HepG2 (cell line): ENCODE results near the gene AMPD2. TPM values are rescaled to one million over a fixed set of nuclear protein-coding genes. Genes with fewer than 3 reads are reported as not detected.

Experiments used
- ATAC-seq: fragments of 200-7000 bp; cut with Tn5 transposase; 3 replicates; pipeline ENCODE4 v1.9.1; 2020; ENCODE audit warnings: mild to moderate bottlenecking, moderate library complexity
- BruUV-seq: library from RNA; stranded (reverse); fragments of 400-500 nt; replicated peaks from 2 replicates; lab custom pipeline; 2021; lab: Mats Ljungman, UMichigan
- CTCF ChIA-PET: fragments of 300-600 bp; formaldehyde crosslinking; extraction: SDS; loops from one replicate; lab custom pipeline; 2021; ENCODE audit warnings: low total read pairs, inconsistent platforms, low intra/inter-chr PET ratio; lab: Yijun Ruan, JAX
- POLR2A ChIA-PET: fragments of 350-600 bp; sonication (Branson Sonifier 250); formaldehyde crosslinking; loops from one replicate; lab custom pipeline; 2020; ENCODE audit warnings: antibody characterized with exemption, inconsistent platforms; lab: Yijun Ruan, JAX
- DNase-seq: peaks from one replicate; pipeline ENCODE4 v3.0.0-alpha.2; 2015; ENCODE audit warnings: low spot score
- FAIRE-seq: peaks from 3 replicates; lab custom pipeline; 2011; peaks lifted over from hg19 to GRCh38; lab: Jason Lieb, UNC
- H2AFZ ChIP-seq: one replicate; pipeline ENCODE4 v1.6.1; 2011; ENCODE audit warnings: low read length, inconsistent platforms
- H3K27ac ChIP-seq: fragments of 300-600 bp; 3 replicates; pipeline ENCODE4 v1.8.0; 2011; ENCODE audit warnings: mixed run types, mild to moderate bottlenecking, mixed read lengths, low read length, inconsistent platforms; ENCODE audit not compliant: insufficient read depth; ENCODE audit errors: extremely low read length
- H3K27me3 ChIP-seq, 2 experiments: fragments of 200-600 bp in 1 of 2; 2 replicates in 1 of 2; 3 replicates in 1 of 2; pipeline versions ENCODE4 v1.6.0 to v1.8.0; 2011; ENCODE audit warnings: low read length in 2 of 2, mild to moderate bottlenecking in 2 of 2, moderate library complexity in 2 of 2, inconsistent platforms in 1 of 2; ENCODE audit not compliant: insufficient read depth in 2 of 2, control insufficient read depth in 1 of 2
- H3K36me3 ChIP-seq, 2 experiments: fragments of 200-600 bp in 1 of 2; replicated peaks in 1 of 2; 2 replicates in 1 of 2; 3 replicates in 1 of 2; pipeline versions ENCODE4 v1.5.1 to v1.8.0; 2011; ENCODE audit warnings: low read length in 2 of 2, inconsistent platforms in 1 of 2; ENCODE audit not compliant: insufficient read depth in 2 of 2, control insufficient read depth in 1 of 2
- H3K4me1 ChIP-seq: 2 replicates; pipeline ENCODE4 v1.5.1; 2012; ENCODE audit warnings: low read length, inconsistent platforms; ENCODE audit not compliant: insufficient read depth
- H3K4me2 ChIP-seq: 2 replicates; pipeline ENCODE4 v1.6.0; 2011; ENCODE audit warnings: low read depth, low read length, inconsistent platforms
- H3K4me3 ChIP-seq, 3 experiments: fragments of 200-600 bp in 1 of 3; sonication (generic), shearing (Covaris generic) in 1 of 3; replicated peaks in 1 of 3; 2 replicates each; pipeline ENCODE4 v1.5.1; 2011 to 2016; ENCODE audit warnings: low read length in 3 of 3, inconsistent platforms in 2 of 3, low read depth in 2 of 3, mild to moderate bottlenecking in 2 of 3, control low read depth in 1 of 3, mixed read lengths in 1 of 3; ENCODE audit not compliant: insufficient read depth in 1 of 3
- H3K79me2 ChIP-seq: one replicate; pipeline ENCODE4 v1.6.1; 2011; ENCODE audit warnings: low read length, inconsistent platforms; ENCODE audit not compliant: insufficient read depth
- H3K9ac ChIP-seq: 2 replicates; pipeline ENCODE4 v1.6.0; 2011; ENCODE audit warnings: mild to moderate bottlenecking, low read depth, low read length, inconsistent platforms; ENCODE audit not compliant: insufficient read depth
- H3K9me3 ChIP-seq: 2 replicates; pipeline ENCODE4 v1.5.1; 2012; ENCODE audit warnings: mild to moderate bottlenecking, low read length
- H4K20me1 ChIP-seq: 2 replicates; pipeline ENCODE4 v1.6.0; 2011; ENCODE audit warnings: inconsistent platforms, mild to moderate bottlenecking, low read length, moderate library complexity; ENCODE audit not compliant: insufficient read depth
- CCDC6 ChIP-seq: sonication (generic); formaldehyde crosslinking; IDR thresholded peaks from 2 replicates; pipeline ENCODE4 v1.8.1; 2022; ENCODE audit warnings: mild to moderate bottlenecking, missing genetic modification reagents, moderate library complexity
- DPF2 ChIP-seq: sonication (generic); formaldehyde crosslinking; IDR thresholded peaks from 2 replicates; pipeline ENCODE4 v1.4.0; 2020; ENCODE audit warnings: mild to moderate bottlenecking, low read depth, missing genetic modification reagents, borderline replicate concordance
- EP300 ChIP-seq, 3 experiments: sonication (generic) in 1 of 3; formaldehyde crosslinking in 1 of 3; IDR thresholded peaks; 2 replicates each; pipeline versions ENCODE4 v1.5.1 to v1.6.1; 2011 to 2020; ENCODE audit warnings: low read depth in 2 of 3, low read length in 2 of 3, borderline replicate concordance in 1 of 3, improper control_type of control experiment in 1 of 3, mild to moderate bottlenecking in 1 of 3, missing genetic modification reagents in 1 of 3, moderate library complexity in 1 of 3
- GFI1 ChIP-seq: sonication (generic); formaldehyde crosslinking; IDR thresholded peaks from 2 replicates; pipeline ENCODE4 v1.5.0; 2020; ENCODE audit warnings: missing genetic modification reagents, mild to moderate bottlenecking, borderline replicate concordance
- NONO ChIP-seq, 2 experiments: fragments of 450-650 bp in 1 of 2; sonication (generic) in 1 of 2; formaldehyde crosslinking in 1 of 2; IDR thresholded peaks in 1 of 2; conservative IDR thresholded peaks in 1 of 2; 2 replicates each; pipeline versions ENCODE4 v1.6.1 to v1.8.0; 2017 to 2022; ENCODE audit warnings: mild to moderate bottlenecking in 1 of 2, missing genetic modification reagents in 1 of 2, moderate library complexity in 1 of 2
- NR2F2 ChIP-seq: IDR thresholded peaks from 2 replicates; pipeline ENCODE4 v1.6.1; 2012; ENCODE audit warnings: low read depth, inconsistent platforms, borderline replicate concordance
- THAP11 ChIP-seq: IDR thresholded peaks from 2 replicates; pipeline ENCODE4 v1.6.1; 2016; ENCODE audit warnings: missing biosample characterization, missing genetic modification reagents
- ZFYVE20 ChIP-seq: sonication (generic); formaldehyde crosslinking; IDR thresholded peaks from 2 replicates; pipeline ENCODE4 v1.8.0; 2023; ENCODE audit warnings: low read depth, mild to moderate bottlenecking, moderate library complexity, missing genetic modification reagents, borderline replicate concordance
- ZNF317 ChIP-seq: sonication (generic); formaldehyde crosslinking; IDR thresholded peaks from 2 replicates; pipeline ENCODE4 v1.5.0; 2020; ENCODE audit warnings: mild to moderate bottlenecking, missing genetic modification reagents
- ZNF503 ChIP-seq: sonication (generic); formaldehyde crosslinking; IDR thresholded peaks from 2 replicates; pipeline ENCODE4 v1.4.0; 2020; ENCODE audit warnings: missing genetic modification reagents
- WGBS: methylation state at CpG from one replicate; pipeline ENCODE4 v1.1.6; 2017; ENCODE audit warnings: low lambda C conversion rate; 5-methylcytosine and 5-hydroxymethylcytosine counted together
- in situ Hi-C: cut with HindIII; loops from 2 replicates; pipeline ENCODE4 v1.10.0; 2017; ENCODE audit warnings: low pct_unique_long_range_greater_than_20kb; ENCODE audit not compliant: extremely low pct_ligation_motif_present
- intact Hi-C: fragments of 100-400 bp; cut with micrococcal nuclease; formaldehyde crosslinking; loops from one replicate; pipeline ENCODE4 v1.10.0; 2022; ENCODE audit not compliant: unreplicated experiment
- polyA plus RNA-seq, 8 experiments: library from polyadenylated mRNA; depleted of rRNA in 3 of 8; stranded (reverse) in 7 of 8; unstranded in 1 of 8; fragments of >200 nt; fragmentation: Illumina TruSeq in 4 of 8; extraction: Trizol in 4 of 8; gene quantifications; 2 replicates each; pipeline versions ENCODE4 v1.2.1 to v1.2.3, GENCODE V29; 2011 to 2016; ENCODE audit warnings: low read depth in 4 of 8, missing spikeins in 1 of 8, mixed read lengths in 1 of 8; ENCODE audit not compliant: insufficient read depth in 1 of 8
- total RNA-seq, 5 experiments: library from RNA; depleted of rRNA; stranded (reverse); fragments of >200 nt; fragmentation: Illumina TruSeq; extraction: Trizol; gene quantifications; 2 replicates each; pipeline ENCODE4 v1.2.3, GENCODE V29; 2016; ENCODE audit warnings: low read depth in 1 of 5
- TF ChIP-seq, protein P1 (sequence below): sonication (generic); formaldehyde crosslinking; IDR thresholded peaks from 2 replicates; pipeline ENCODE4 v1.5.0; 2020; ENCODE audit warnings: missing genetic modification reagents, mild to moderate bottlenecking, borderline replicate concordance
- TF ChIP-seq, protein P2 (sequence below): sonication (generic); formaldehyde crosslinking; IDR thresholded peaks from 2 replicates; pipeline ENCODE4 v1.5.0; 2020; ENCODE audit warnings: missing genetic modification reagents
- TF ChIP-seq, protein P3 (sequence below): sonication (generic); formaldehyde crosslinking; IDR thresholded peaks from 2 replicates; pipeline ENCODE4 v1.5.0; 2020; ENCODE audit warnings: missing genetic modification reagents

Gene AMPD2
- total and polyA plus RNA-seq, 2 of the 13 experiments (the other 11 are each of a cell fraction or from before 2014, with no cell fraction given): 62.3 to 82.0 TPM

DNA sequence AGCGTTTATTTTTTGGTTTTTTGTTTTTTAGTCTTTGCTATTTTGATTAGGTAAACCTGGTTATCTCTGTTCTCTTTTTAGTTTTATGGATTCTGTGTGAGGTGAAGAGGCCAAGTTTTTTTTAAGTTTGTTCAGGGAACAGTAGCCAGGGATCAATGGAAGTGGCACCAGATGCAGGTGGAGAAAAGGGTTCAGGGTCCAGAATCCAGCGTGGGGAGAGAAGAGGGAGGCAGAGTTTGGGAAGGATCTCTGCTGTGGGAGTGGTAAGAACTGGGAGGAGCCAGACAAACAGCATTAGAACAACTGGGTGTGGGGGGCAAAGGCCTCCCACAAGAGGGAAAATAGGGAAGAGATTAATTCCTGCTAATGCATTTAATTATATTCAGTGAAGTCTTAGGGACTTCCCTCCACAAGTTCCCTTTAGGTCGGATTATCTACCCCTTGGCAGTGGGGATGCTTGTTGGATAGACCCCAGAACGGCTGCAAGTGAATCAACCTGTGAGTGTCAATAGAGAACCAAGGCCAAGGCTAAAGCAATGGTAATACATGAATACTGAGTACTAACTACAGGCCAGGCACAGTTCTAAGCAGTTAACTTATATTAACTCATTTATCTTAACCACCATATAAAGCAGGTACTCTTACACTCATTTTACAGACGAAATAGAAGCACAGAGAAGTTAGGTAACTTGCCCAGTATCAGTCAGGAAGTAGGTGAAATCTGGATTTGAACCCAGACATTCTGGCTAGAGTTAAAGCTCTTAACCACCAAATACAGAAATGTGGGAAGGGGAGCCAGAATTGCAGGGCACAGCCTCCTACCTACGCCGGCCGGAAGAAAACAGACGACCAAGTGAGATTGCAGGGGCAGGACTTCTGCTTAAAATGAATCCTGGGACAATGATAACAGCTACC, 719 bp upstream of the AMPD2 start:
- peaks cover 30% of the 10 kb centered on the region for H4K20me1 ChIP-seq
- H3K36me3 ChIP-seq: peaks cover 0 to 7% of the 10 kb centered on the region in 2 experiments; a peak in 2 of 5 replicates
- H2AFZ ChIP-seq: peak overlapping the region; percentile 39
- peak overlapping the region; percentile 71 to 89 (median 80) for H3K4me3 ChIP-seq
- H3K79me2 ChIP-seq: peaks cover 45% of the 10 kb centered on the region
- in situ Hi-C loops: no loop called here
- H3K4me1 ChIP-seq: peaks cover 76% of the 10 kb centered on the region
- intact Hi-C loops: loop anchor here (1.0 kb wide), 1 partner anchor 71 kb away; the partner anchor contains the start of gene GNAI3
- H3K9me3 ChIP-seq: no peaks in the 10 kb centered on the region
- peak overlapping the region; percentile 92 for H3K4me2 ChIP-seq
- peak overlapping the region; percentile 87 for H3K9ac ChIP-seq
- ChIA-PET CTCF (no interaction called here), POLR2A (interaction anchor here (0.8 to 2.7 kb wide), 5 partner anchors 11 to 72 kb away, joined by 4 to 36 read pairs (median 11); partner anchors contain the start of gene GNAI3)
- ATAC-seq (no peak; the same call in 2 of the 3 replicates), FAIRE-seq (peak; percentile 93), DNase-seq (peak; percentile 51)
- TSS peak; percentile 90 for BruUV-seq
- 2% methylated on average over 9 of the region's 9 CpGs for whole genome bisulfite sequencing
- no peaks in the 10 kb centered on the region; a peak in 1 of 5 replicates for H3K27me3 ChIP-seq
- peak overlapping the region; percentile 92 for H3K27ac ChIP-seq
- peak in 1 of 2 experiments; percentile 70; a peak in 2 of 4 replicates for TF ChIP-seq EP300 (IDR thresholded peaks at IDR 0.05; ENCODE audit: low read depth in 2 of 2, low read length in 2 of 2)
- no peak for TF ChIP-seq EP300 (CRISPR knock-in tag; IDR thresholded peaks at IDR 0.05; ENCODE audit: borderline replicate concordance)
- TF ChIP-seq, protein P1, sequence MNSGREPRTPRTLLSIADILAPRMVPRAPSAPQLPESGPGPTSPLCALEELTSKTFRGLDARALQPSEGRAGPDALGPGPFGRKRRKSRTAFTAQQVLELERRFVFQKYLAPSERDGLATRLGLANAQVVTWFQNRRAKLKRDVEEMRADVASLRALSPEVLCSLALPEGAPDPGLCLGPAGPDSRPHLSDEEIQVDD (CRISPR knock-in tag): no peak
- TF ChIP-seq NONO (IDR thresholded peaks at IDR 0.05): no peak
- 0 out of 2 replicates have a peak, but pooled peaks have one; percentile 42 for TF ChIP-seq NONO (CRISPR knock-in tag; conservative IDR thresholded peaks at IDR 0.05)
- TF ChIP-seq, protein P2, sequence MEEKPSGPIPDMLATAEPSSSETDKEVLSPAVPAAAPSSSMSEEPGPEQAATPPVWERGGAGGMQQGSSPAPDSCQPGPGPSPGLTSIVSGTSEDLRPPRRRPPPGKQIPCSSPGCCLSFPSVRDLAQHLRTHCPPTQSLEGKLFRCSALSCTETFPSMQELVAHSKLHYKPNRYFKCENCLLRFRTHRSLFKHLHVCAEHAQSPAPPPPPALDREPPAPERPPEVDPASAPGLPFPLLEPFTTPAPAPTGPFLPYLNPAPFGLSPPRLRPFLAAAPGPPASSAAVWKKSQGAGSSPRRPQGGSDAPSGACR (CRISPR knock-in tag): 0 out of 2 replicates have a peak, but pooled peaks have one; percentile 62
- no peak for TF ChIP-seq THAP11
- no peak for TF ChIP-seq ZNF503 (CRISPR knock-in tag)
- TF ChIP-seq CCDC6 (CRISPR knock-in tag): no peak
- no peak for TF ChIP-seq ZFYVE20
- peak; percentile 38; the same call in 1 of the 2 replicates for TF ChIP-seq ZNF317 (CRISPR knock-in tag)
- TF ChIP-seq, protein P3, sequence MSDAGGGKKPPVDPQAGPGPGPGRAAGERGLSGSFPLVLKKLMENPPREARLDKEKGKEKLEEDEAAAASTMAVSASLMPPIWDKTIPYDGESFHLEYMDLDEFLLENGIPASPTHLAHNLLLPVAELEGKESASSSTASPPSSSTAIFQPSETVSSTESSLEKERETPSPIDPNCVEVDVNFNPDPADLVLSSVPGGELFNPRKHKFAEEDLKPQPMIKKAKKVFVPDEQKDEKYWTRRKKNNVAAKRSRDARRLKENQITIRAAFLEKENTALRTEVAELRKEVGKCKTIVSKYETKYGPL (CRISPR knock-in tag): no peak
- peak; percentile 43; the same call in 1 of the 2 replicates for TF ChIP-seq DPF2 (CRISPR knock-in tag)
- peak; percentile 93 for TF ChIP-seq NR2F2
- no peak for TF ChIP-seq GFI1 (CRISPR knock-in tag)
